ENCODE measurements around the gene ADCY10. TPM values are rescaled to one million over a fixed set of nuclear protein-coding genes. Genes with fewer than 3 reads are reported as not detected.

The ADCY10 gene
- total and polyA plus RNA-seq, 9 of the 15 experiments (the other 6 are each of a cell fraction or from before 2014, with no cell fraction given), result 0.08 to 0.86 (median 0.22) TPM

DNA sequence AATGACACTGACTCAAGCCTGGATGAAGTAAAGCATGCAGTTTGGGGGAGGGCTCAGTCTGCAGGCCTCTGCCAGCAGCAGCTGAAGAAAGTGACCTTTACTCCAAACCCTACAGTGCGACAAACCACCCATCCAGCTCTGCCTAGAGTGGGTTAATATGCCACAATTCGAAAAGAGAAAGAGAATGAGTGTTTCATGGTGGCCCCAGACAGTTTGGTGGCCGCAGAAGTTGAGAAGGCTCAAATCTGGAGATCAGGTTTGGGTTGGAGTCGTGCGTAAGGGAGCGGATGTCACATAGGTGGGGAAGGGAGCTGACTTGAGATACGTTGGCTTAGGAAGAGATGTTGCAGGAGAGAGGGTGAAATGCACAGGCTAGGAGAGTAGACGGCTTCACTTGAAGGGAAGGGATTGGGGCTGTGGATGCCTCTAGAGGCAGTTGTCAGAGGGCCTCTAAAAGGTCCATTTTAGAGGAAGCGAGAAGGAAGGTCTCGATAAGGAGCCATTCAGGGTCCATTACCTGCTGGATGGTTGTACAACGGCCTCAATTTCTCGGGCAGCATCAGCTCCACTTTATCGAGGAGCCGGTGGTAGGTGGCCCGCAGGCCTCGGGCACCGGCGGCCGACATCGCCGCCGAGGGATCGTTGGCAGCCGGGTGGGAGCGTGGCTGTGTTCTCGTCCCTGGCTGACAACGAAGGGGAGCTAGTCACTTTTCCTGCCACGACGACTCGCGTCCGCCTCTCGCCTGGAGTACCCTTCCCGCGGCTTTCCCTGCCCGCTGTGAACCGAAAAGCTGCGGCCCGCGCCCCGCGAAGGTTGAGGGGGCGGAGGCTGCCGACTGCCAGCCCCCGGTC, 21.5 kb upstream of the ADCY10 start (continued):
- TF ChIP-seq MCM2 (IDR thresholded peaks at IDR 0.05; ENCODE audit: low read depth) (no peak), TAF9B (IDR thresholded peaks at IDR 0.05; ENCODE audit: partially characterized antibody) (no peak), CXXC5 (CRISPR knock-in tag; IDR thresholded peaks at IDR 0.05) (no peak; the same call in 1 of the 2 replicates), MCM5 (IDR thresholded peaks at IDR 0.05; ENCODE audit: low read depth) (no peak), CBFA2T2 (conservative IDR thresholded peaks at IDR 0.05) (no peak), FOXA1 (IDR thresholded peaks at IDR 0.05; ENCODE audit: borderline replicate concordance) (no peak), HOXB6 (CRISPR knock-in tag; IDR thresholded peaks at IDR 0.05; ENCODE audit: borderline replicate concordance) (0 out of 2 replicates have a peak, but pooled peaks have one; percentile 56), KLF13 (tag; IDR thresholded peaks at IDR 0.05; ENCODE audit: borderline replicate concordance, low read depth) (0 out of 2 replicates have a peak, but pooled peaks have one; percentile 9), CTBP1 (IDR thresholded peaks at IDR 0.05; ENCODE audit: borderline replicate concordance) (0 out of 2 replicates have a peak, but pooled peaks have one; percentile 10), ZNF165 (CRISPR knock-in tag; IDR thresholded peaks at IDR 0.05; ENCODE audit: borderline replicate concordance) (peak; percentile 60; the same call in 1 of the 2 replicates), EP300 (IDR thresholded peaks at IDR 0.05; ENCODE audit: low read length) (no peak), KDM5B (IDR thresholded peaks at IDR 0.05; ENCODE audit: insufficient replicate concordance, low read depth, low read length) (peak; percentile 30), ZNF507 (tag; conservative IDR thresholded peaks at IDR 0.05) (no peak), ATF7 (IDR thresholded peaks at IDR 0.05) (no peak), ZNF77 (CRISPR knock-in tag; IDR thresholded peaks at IDR 0.05) (no peak), FOS (IDR thresholded peaks at IDR 0.05; ENCODE audit: extremely low read depth, insufficient read length) (no peak), ELF4 (CRISPR knock-in tag; IDR thresholded peaks at IDR 0.05) (peak; percentile 58; the same call in 1 of the 2 replicates), RBM17 (IDR thresholded peaks at IDR 0.05; ENCODE audit: borderline replicate concordance, low read depth, low read length) (no peak), TFE3 (CRISPR knock-in tag; IDR thresholded peaks at IDR 0.05) (no peak), RFX1 (IDR thresholded peaks at IDR 0.05) (no peak), ZEB2 (IDR thresholded peaks at IDR 0.05) (peak; percentile 47), GATAD2B (IDR thresholded peaks at IDR 0.05; ENCODE audit: borderline replicate concordance) (no peak), PHF20 (IDR thresholded peaks at IDR 0.05; ENCODE audit: partially characterized antibody) (peak; percentile 50), SREBF2 (CRISPR knock-in tag; IDR thresholded peaks at IDR 0.05) (no peak)
- TF ChIP-seq, protein P1, sequence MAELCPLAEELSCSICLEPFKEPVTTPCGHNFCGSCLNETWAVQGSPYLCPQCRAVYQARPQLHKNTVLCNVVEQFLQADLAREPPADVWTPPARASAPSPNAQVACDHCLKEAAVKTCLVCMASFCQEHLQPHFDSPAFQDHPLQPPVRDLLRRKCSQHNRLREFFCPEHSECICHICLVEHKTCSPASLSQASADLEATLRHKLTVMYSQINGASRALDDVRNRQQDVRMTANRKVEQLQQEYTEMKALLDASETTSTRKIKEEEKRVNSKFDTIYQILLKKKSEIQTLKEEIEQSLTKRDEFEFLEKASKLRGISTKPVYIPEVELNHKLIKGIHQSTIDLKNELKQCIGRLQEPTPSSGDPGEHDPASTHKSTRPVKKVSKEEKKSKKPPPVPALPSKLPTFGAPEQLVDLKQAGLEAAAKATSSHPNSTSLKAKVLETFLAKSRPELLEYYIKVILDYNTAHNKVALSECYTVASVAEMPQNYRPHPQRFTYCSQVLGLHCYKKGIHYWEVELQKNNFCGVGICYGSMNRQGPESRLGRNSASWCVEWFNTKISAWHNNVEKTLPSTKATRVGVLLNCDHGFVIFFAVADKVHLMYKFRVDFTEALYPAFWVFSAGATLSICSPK (IDR thresholded peaks at IDR 0.05; ENCODE audit: borderline replicate concordance), result peak; percentile 62; the same call in 1 of the 2 replicates
